HepG2 (cell line): Measurements from ENCODE around the gene ANG. TPM values are rescaled to one million over a fixed set of nuclear protein-coding genes. Genes with fewer than 3 reads are reported as not detected.

Source experiments
- ARNT ChIP-seq: fragments of 450-650 bp; IDR thresholded peaks from 2 replicates; pipeline ENCODE4 v1.6.1; 2017
- CERS6 ChIP-seq: sonication (generic); formaldehyde crosslinking; IDR thresholded peaks from 2 replicates; pipeline ENCODE4 v1.5.0; 2020; ENCODE audit warnings: missing genetic modification reagents
- GABPB1 ChIP-seq: IDR thresholded peaks from 2 replicates; pipeline ENCODE4 v1.6.1; 2016; ENCODE audit warnings: mild to moderate bottlenecking, missing genetic modification reagents, moderate library complexity, missing compliant biosample characterization
- HNRNPUL1 ChIP-seq: fragments of 200-400 bp; formaldehyde crosslinking; IDR thresholded peaks from 2 replicates; pipeline ENCODE4 v1.6.1; 2017; ENCODE audit warnings: low read depth, mild to moderate bottlenecking, low read length, moderate library complexity
- MAZ ChIP-seq, 2 experiments: sonication (generic) in 1 of 2; formaldehyde crosslinking in 1 of 2; IDR thresholded peaks; 2 replicates each; pipeline versions ENCODE4 v1.5.0 to v1.6.1; 2012 to 2020; ENCODE audit warnings: low read depth in 2 of 2, mild to moderate bottlenecking in 2 of 2, borderline replicate concordance in 1 of 2, improper control_type of control experiment in 1 of 2, low read length in 1 of 2, missing genetic modification reagents in 1 of 2, moderate library complexity in 1 of 2
- MED13 ChIP-seq: sonication (generic); formaldehyde crosslinking; IDR thresholded peaks from 2 replicates; pipeline ENCODE4 v1.5.0; 2020; ENCODE audit warnings: missing genetic modification reagents
- MIER3 ChIP-seq: IDR thresholded peaks from 2 replicates; pipeline ENCODE4 v1.6.1; 2016; ENCODE audit warnings: missing compliant biosample characterization, borderline replicate concordance
- MZF1 ChIP-seq: sonication (generic); formaldehyde crosslinking; IDR thresholded peaks from 2 replicates; pipeline ENCODE4 v1.8.1; 2023; ENCODE audit warnings: mild to moderate bottlenecking, missing genetic modification reagents, borderline replicate concordance
- ONECUT2 ChIP-seq: sonication (generic); formaldehyde crosslinking; IDR thresholded peaks from 2 replicates; pipeline ENCODE4 v1.4.0; 2020; ENCODE audit warnings: missing genetic modification reagents
- RELA ChIP-seq: sonication (generic); formaldehyde crosslinking; IDR thresholded peaks from 2 replicates; pipeline ENCODE4 v1.4.0; 2020; ENCODE audit warnings: missing genetic modification reagents
- SIN3B ChIP-seq: fragments of 150-350 bp; IDR thresholded peaks from 2 replicates; pipeline ENCODE4 v1.6.1; 2014; ENCODE audit warnings: low read length
- TOPORS ChIP-seq: sonication (generic); formaldehyde crosslinking; IDR thresholded peaks from 2 replicates; pipeline ENCODE4 v1.8.0; 2023; ENCODE audit warnings: mild to moderate bottlenecking, missing genetic modification reagents
- U2AF2 ChIP-seq: fragments of 200-400 bp; formaldehyde crosslinking; IDR thresholded peaks from 2 replicates; pipeline ENCODE4 v1.6.1; 2017; ENCODE audit warnings: low read depth, mild to moderate bottlenecking, low read length
- ZFYVE20 ChIP-seq: sonication (generic); formaldehyde crosslinking; IDR thresholded peaks from 2 replicates; pipeline ENCODE4 v1.8.0; 2023; ENCODE audit warnings: low read depth, mild to moderate bottlenecking, moderate library complexity, missing genetic modification reagents, borderline replicate concordance
- ZNF256 ChIP-seq: sonication (generic); formaldehyde crosslinking; conservative IDR thresholded peaks from 2 replicates; pipeline ENCODE4 v1.4.0; 2020; ENCODE audit warnings: missing genetic modification reagents
- ZNF362 ChIP-seq: sonication (generic); formaldehyde crosslinking; IDR thresholded peaks from 2 replicates; pipeline ENCODE4 v1.4.0; 2020; ENCODE audit warnings: missing genetic modification reagents, mild to moderate bottlenecking, borderline replicate concordance
- ZNF557 ChIP-seq: sonication (generic); formaldehyde crosslinking; IDR thresholded peaks from 2 replicates; pipeline ENCODE4 v1.4.0; 2020; ENCODE audit warnings: missing genetic modification reagents
- ZNF75D ChIP-seq: sonication (generic); formaldehyde crosslinking; IDR thresholded peaks from 2 replicates; pipeline ENCODE4 v1.8.1; 2023; ENCODE audit warnings: missing genetic modification reagents, mild to moderate bottlenecking, borderline replicate concordance
- ZNF775 ChIP-seq: sonication (generic); formaldehyde crosslinking; IDR thresholded peaks from 2 replicates; pipeline ENCODE4 v1.4.0; 2020; ENCODE audit warnings: missing genetic modification reagents, mild to moderate bottlenecking, moderate library complexity, borderline replicate concordance
- ZSCAN29 ChIP-seq: sonication (generic); formaldehyde crosslinking; conservative IDR thresholded peaks from 2 replicates; pipeline ENCODE4 v1.4.0; 2020; ENCODE audit warnings: mild to moderate bottlenecking, missing genetic modification reagents
- polyA plus RNA-seq, 8 experiments: library from polyadenylated mRNA; depleted of rRNA in 3 of 8; stranded (reverse) in 7 of 8; unstranded in 1 of 8; fragments of >200 nt; fragmentation: Illumina TruSeq in 4 of 8; extraction: Trizol in 4 of 8; gene quantifications; 2 replicates each; pipeline versions ENCODE4 v1.2.1 to v1.2.3, GENCODE V29; 2011 to 2016; ENCODE audit warnings: low read depth in 4 of 8, missing spikeins in 1 of 8, mixed read lengths in 1 of 8; ENCODE audit not compliant: insufficient read depth in 1 of 8
- total RNA-seq, 5 experiments: library from RNA; depleted of rRNA; stranded (reverse); fragments of >200 nt; fragmentation: Illumina TruSeq; extraction: Trizol; gene quantifications; 2 replicates each; pipeline ENCODE4 v1.2.3, GENCODE V29; 2016; ENCODE audit warnings: low read depth in 1 of 5
- TF ChIP-seq, protein P1 (sequence below): sonication (generic); formaldehyde crosslinking; IDR thresholded peaks from 2 replicates; pipeline ENCODE4 v1.4.0; 2020; ENCODE audit warnings: missing genetic modification reagents
- TF ChIP-seq, protein P2 (sequence below): sonication (generic); formaldehyde crosslinking; IDR thresholded peaks from 2 replicates; pipeline ENCODE4 v1.8.0; 2022; ENCODE audit warnings: missing genetic modification reagents, mild to moderate bottlenecking, borderline replicate concordance
- TF ChIP-seq, protein P3 (sequence below): IDR thresholded peaks from 2 replicates; pipeline ENCODE4 v1.6.1; 2016

ANG gene
- total and polyA plus RNA-seq, 2 of the 13 experiments (the other 11 are each of a cell fraction or from before 2014, with no cell fraction given): 83.6 to 401 TPM

GRCh38 chr14:20682127-20682434, 6.5 kb upstream of the ANG start (continued):
- TF ChIP-seq MAZ (IDR thresholded peaks at IDR 0.05; ENCODE audit: borderline replicate concordance, low read depth, low read length) (no peak), MAZ (CRISPR knock-in tag; IDR thresholded peaks at IDR 0.05; ENCODE audit: low read depth) (0 out of 2 replicates have a peak, but pooled peaks have one; percentile 5), ZNF775 (CRISPR knock-in tag) (no peak), CERS6 (CRISPR knock-in tag) (no peak), ZNF256 (CRISPR knock-in tag) (0 out of 2 replicates have a peak, but pooled peaks have one; percentile 25), U2AF2 (no peak), MED13 (CRISPR knock-in tag) (0 out of 2 replicates have a peak, but pooled peaks have one; percentile 23), ZNF75D (CRISPR knock-in tag) (no peak), ZSCAN29 (CRISPR knock-in tag) (no peak), HNRNPUL1 (no peak), TOPORS (CRISPR knock-in tag) (no peak), MZF1 (CRISPR knock-in tag) (no peak), ZFYVE20 (CRISPR knock-in tag) (no peak), ARNT (no peak), ZNF362 (no peak), SIN3B (no peak), GABPB1 (CRISPR knock-in tag) (no peak), ONECUT2 (CRISPR knock-in tag) (no peak), RELA (CRISPR knock-in tag) (no peak), MIER3 (CRISPR knock-in tag) (no peak), ZNF557 (CRISPR knock-in tag) (0 out of 2 replicates have a peak, but pooled peaks have one; percentile 7)
- TF ChIP-seq, protein P1, sequence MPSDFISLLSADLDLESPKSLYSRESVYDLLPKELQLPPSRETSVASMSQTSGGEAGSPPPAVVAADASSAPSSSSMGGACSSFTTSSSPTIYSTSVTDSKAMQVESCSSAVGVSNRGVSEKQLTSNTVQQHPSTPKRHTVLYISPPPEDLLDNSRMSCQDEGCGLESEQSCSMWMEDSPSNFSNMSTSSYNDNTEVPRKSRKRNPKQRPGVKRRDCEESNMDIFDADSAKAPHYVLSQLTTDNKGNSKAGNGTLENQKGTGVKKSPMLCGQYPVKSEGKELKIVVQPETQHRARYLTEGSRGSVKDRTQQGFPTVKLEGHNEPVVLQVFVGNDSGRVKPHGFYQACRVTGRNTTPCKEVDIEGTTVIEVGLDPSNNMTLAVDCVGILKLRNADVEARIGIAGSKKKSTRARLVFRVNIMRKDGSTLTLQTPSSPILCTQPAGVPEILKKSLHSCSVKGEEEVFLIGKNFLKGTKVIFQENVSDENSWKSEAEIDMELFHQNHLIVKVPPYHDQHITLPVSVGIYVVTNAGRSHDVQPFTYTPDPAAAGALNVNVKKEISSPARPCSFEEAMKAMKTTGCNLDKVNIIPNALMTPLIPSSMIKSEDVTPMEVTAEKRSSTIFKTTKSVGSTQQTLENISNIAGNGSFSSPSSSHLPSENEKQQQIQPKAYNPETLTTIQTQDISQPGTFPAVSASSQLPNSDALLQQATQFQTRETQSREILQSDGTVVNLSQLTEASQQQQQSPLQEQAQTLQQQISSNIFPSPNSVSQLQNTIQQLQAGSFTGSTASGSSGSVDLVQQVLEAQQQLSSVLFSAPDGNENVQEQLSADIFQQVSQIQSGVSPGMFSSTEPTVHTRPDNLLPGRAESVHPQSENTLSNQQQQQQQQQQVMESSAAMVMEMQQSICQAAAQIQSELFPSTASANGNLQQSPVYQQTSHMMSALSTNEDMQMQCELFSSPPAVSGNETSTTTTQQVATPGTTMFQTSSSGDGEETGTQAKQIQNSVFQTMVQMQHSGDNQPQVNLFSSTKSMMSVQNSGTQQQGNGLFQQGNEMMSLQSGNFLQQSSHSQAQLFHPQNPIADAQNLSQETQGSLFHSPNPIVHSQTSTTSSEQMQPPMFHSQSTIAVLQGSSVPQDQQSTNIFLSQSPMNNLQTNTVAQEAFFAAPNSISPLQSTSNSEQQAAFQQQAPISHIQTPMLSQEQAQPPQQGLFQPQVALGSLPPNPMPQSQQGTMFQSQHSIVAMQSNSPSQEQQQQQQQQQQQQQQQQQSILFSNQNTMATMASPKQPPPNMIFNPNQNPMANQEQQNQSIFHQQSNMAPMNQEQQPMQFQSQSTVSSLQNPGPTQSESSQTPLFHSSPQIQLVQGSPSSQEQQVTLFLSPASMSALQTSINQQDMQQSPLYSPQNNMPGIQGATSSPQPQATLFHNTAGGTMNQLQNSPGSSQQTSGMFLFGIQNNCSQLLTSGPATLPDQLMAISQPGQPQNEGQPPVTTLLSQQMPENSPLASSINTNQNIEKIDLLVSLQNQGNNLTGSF (CRISPR knock-in tag): 0 out of 2 replicates have a peak, but pooled peaks have one; percentile 9
- TF ChIP-seq, protein P2, sequence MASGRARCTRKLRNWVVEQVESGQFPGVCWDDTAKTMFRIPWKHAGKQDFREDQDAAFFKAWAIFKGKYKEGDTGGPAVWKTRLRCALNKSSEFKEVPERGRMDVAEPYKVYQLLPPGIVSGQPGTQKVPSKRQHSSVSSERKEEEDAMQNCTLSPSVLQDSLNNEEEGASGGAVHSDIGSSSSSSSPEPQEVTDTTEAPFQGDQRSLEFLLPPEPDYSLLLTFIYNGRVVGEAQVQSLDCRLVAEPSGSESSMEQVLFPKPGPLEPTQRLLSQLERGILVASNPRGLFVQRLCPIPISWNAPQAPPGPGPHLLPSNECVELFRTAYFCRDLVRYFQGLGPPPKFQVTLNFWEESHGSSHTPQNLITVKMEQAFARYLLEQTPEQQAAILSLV (CRISPR knock-in tag): no peak
- TF ChIP-seq, protein P3, sequence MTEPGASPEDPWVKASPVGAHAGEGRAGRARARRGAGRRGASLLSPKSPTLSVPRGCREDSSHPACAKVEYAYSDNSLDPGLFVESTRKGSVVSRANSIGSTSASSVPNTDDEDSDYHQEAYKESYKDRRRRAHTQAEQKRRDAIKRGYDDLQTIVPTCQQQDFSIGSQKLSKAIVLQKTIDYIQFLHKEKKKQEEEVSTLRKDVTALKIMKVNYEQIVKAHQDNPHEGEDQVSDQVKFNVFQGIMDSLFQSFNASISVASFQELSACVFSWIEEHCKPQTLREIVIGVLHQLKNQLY (CRISPR knock-in tag): no peak
